ENCODE measurements around the gene TCERG1L. TPM values are rescaled to one million over a fixed set of nuclear protein-coding genes. Genes with fewer than 3 reads are reported as not detected.

TCERG1L gene
- total RNA-seq, 4 donors from 2014 or later = 0.12 TPM; not detected in 3

DNA sequence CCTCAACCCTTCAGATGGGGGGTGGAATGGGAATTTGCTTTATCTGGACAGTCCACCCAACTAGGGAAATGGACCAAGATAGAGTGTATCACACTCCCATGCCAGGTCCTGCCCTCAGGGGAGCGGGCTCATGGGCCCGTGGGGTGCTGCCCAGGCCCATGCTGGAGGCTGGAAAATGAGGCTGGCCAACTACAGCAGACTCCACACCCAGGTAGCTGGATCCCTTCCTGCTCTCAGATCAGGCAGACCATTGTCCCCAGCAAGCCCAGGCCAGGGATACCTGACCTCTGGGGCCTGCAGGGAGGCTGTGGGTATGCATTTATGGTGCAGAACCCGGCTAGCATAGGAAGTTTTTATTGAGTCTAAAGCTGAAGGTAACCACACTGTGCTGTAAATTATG lies 162.4 kb downstream of the TCERG1L start:
- no peaks in the 10 kb centered on the region for H3K36me3 ChIP-seq
- TF ChIP-seq POLR2AphosphoS5 (IDR thresholded peaks at IDR 0.05) (no peak), POLR2A (IDR thresholded peaks at IDR 0.05) (no peak), EP300 (IDR thresholded peaks at IDR 0.05) (no peak)
- TF ChIP-seq, protein P1, sequence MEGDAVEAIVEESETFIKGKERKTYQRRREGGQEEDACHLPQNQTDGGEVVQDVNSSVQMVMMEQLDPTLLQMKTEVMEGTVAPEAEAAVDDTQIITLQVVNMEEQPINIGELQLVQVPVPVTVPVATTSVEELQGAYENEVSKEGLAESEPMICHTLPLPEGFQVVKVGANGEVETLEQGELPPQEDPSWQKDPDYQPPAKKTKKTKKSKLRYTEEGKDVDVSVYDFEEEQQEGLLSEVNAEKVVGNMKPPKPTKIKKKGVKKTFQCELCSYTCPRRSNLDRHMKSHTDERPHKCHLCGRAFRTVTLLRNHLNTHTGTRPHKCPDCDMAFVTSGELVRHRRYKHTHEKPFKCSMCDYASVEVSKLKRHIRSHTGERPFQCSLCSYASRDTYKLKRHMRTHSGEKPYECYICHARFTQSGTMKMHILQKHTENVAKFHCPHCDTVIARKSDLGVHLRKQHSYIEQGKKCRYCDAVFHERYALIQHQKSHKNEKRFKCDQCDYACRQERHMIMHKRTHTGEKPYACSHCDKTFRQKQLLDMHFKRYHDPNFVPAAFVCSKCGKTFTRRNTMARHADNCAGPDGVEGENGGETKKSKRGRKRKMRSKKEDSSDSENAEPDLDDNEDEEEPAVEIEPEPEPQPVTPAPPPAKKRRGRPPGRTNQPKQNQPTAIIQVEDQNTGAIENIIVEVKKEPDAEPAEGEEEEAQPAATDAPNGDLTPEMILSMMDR (IDR thresholded peaks at IDR 0.05) = no peak
- H3K27ac ChIP-seq = no peak overlapping the region
- 40% methylated on average over 1 of the region's 3 CpGs; no CpG with 5 or more reads in 1 of the 2 donors for WGBS, 2 donors (ENCODE audit: low coverage in 1 of 2)
- peaks cover 48% of the 10 kb centered on the region for H3K27me3 ChIP-seq
- no peaks in the 10 kb centered on the region for H3K4me1 ChIP-seq
- H3K4me3 ChIP-seq = no peak overlapping the region
- peaks cover 0 to 26% (median 0%) of the 10 kb centered on the region in 3 donors for H3K9me3 ChIP-seq
- ATAC-seq = no peak

DNA sequence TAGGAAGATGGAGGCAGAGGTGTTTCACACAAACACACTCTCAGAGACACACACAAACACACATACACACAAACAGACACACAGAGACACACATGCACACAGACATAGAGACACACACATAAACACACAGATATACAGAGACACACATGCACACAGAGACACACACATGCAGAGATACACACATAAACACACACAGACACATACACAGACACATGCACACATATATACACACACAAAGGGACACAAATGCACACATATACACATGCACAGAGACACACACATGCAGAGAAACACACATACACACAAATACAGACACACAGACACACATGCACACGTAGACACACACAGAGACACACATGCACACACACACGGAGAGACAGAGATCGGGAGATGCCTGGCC lies 163.3 kb downstream of the TCERG1L start:
- Histone ChIP-seq H3K36me3 (no peaks in the 10 kb centered on the region), H3K27me3 (peaks cover 47% of the 10 kb centered on the region), H3K9me3 (peaks cover 0 to 21% (median 0%) of the 10 kb centered on the region in 3 donors), H3K4me1 (no peaks in the 10 kb centered on the region), H3K27ac (no peak overlapping the region), H3K4me3 (no peak overlapping the region)
- TF ChIP-seq POLR2A (IDR thresholded peaks at IDR 0.05) = no peak
- TF ChIP-seq POLR2AphosphoS5 (IDR thresholded peaks at IDR 0.05) = no peak
- TF ChIP-seq EP300 (IDR thresholded peaks at IDR 0.05) = no peak
- TF ChIP-seq, protein P1 (IDR thresholded peaks at IDR 0.05) = no peak
- WGBS, 2 donors (ENCODE audit: low coverage in 1 of 2) = 100% methylated on average over 2 to 3 of the region's 3 CpGs
- ATAC-seq = no peak

DNA sequence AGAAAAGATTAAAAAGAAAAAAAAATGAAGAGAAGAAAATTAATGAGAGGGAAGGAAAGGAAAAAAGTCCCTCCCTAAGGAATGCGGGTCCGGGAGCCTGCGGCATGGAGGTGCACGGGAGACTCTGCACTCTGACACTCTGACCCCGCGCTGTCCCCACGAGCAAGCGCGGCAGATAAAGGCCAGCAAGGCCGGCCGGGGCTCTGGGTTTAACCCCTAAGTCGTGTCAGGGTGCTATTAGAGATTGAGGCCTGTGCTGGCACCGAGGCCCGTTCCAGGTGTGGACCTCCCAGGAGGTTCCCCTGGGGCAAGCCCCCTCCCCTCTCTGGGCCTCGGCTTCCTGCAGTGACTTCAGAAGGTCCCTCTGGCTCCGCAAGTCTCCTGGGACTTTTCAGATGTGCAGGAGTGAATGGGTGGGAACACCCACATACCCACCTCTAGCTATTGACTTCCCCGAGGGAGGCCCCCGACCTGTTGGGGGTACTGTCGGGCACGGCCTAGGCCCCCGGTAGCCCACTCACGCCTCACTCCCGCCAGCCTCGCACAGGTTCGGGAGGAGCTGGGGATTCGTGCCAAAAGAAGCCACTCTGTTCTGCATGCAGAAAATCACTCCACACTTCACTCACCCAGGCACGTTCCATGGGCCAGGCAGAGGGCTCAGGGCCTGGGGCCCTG lies 164.1 kb downstream of the TCERG1L start:
- no peak overlapping the region for H3K4me3 ChIP-seq
- TF ChIP-seq, protein P1 (IDR thresholded peaks at IDR 0.05) = no peak
- TF ChIP-seq POLR2AphosphoS5 (IDR thresholded peaks at IDR 0.05) (no peak), POLR2A (IDR thresholded peaks at IDR 0.05) (no peak), EP300 (IDR thresholded peaks at IDR 0.05) (no peak)
- H3K36me3 ChIP-seq = no peaks in the 10 kb centered on the region
- WGBS, 2 donors (ENCODE audit: low coverage in 1 of 2) = 34 to 38% methylated on average over 7 to 17 of the region's 27 CpGs
- no peak overlapping the region for H3K27ac ChIP-seq
- peaks cover 0 to 13% (median 0%) of the 10 kb centered on the region in 3 donors for H3K9me3 ChIP-seq
- H3K27me3 ChIP-seq = peaks cover 47% of the 10 kb centered on the region
- no peak for ATAC-seq
- H3K4me1 ChIP-seq = no peaks in the 10 kb centered on the region

DNA sequence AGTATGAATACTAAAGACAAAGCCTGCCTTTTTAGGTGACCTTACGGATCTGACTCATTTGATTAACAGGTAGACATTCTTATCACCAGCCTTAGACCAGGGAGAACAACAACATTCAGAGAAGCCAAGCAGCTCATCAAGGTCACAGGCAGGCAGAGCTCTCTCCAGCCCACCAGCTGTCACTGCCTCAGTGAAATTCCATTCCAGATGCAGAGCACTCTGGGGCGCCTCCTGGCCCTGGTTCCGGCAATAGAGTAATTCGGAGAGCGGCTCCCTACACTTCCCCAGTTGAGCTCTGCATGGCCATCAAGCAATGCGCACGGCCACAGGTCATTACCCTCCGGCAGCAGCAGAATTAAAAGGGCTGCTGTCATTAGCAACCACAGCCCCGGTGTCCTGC lies 164.7 kb downstream of the TCERG1L start:
- H3K27ac ChIP-seq = no peak overlapping the region
- no peaks in the 10 kb centered on the region for H3K4me1 ChIP-seq
- no peaks in the 10 kb centered on the region for H3K36me3 ChIP-seq
- H3K4me3 ChIP-seq = no peak overlapping the region
- H3K9me3 ChIP-seq = peaks cover 0 to 7% (median 0%) of the 10 kb centered on the region in 3 donors
- whole genome bisulfite sequencing, 2 donors (ENCODE audit: low coverage in 1 of 2) = no CpG with 5 or more reads among the region's 9 CpGs
- H3K27me3 ChIP-seq = peaks cover 54% of the 10 kb centered on the region
- ATAC-seq = no peak
- TF ChIP-seq POLR2AphosphoS5 (IDR thresholded peaks at IDR 0.05) = no peak
- TF ChIP-seq POLR2A (IDR thresholded peaks at IDR 0.05) = no peak
- TF ChIP-seq EP300 (IDR thresholded peaks at IDR 0.05) = no peak
- TF ChIP-seq, protein P1 (IDR thresholded peaks at IDR 0.05) = no peak

DNA sequence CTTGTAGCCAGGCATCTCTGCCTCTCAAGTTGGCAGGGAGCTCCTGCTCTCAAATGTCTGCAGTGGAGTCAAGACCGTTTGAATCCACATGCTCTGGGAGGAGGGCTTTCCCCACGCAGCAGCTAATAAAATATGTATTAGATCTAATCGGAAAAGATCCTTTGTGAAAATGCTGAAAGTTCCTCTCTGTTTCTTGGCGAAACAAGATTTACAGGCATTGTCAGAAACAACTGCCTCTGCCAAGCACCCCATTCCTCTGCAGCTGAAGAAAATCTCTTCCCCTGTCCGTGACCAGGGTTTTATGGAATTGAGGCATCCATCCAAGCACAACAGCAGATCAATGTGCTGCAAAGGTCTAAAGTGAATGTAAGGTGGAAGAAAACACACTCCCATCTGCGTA lies 165.8 kb downstream of the TCERG1L start:
- Histone ChIP-seq H3K27me3 (peaks cover 64% of the 10 kb centered on the region), H3K36me3 (no peaks in the 10 kb centered on the region), H3K27ac (no peak overlapping the region), H3K4me3 (no peak overlapping the region), H3K9me3 (no peaks in the 10 kb centered on the region), H3K4me1 (no peaks in the 10 kb centered on the region)
- TF ChIP-seq, protein P1 (IDR thresholded peaks at IDR 0.05) = no peak
- TF ChIP-seq POLR2A (IDR thresholded peaks at IDR 0.05) (no peak), EP300 (IDR thresholded peaks at IDR 0.05) (no peak), POLR2AphosphoS5 (IDR thresholded peaks at IDR 0.05) (no peak)
- no peak for ATAC-seq
- WGBS, 2 donors (ENCODE audit: low coverage in 1 of 2) = 45 to 69% methylated on average over 5 to 6 of the region's 6 CpGs

Measured in gastroesophageal sphincter (tissue), 4 donors.